ENCODE measurements around the gene ZNF57. TPM values are rescaled to one million over a fixed set of nuclear protein-coding genes. Genes with fewer than 3 reads are reported as not detected.
A peak's percentile ranks its signal among the peaks of the same experiment; 100 is the strongest.
"Not testable (repeated sequence)": the region's sequence is repeated elsewhere in the genome, so short reads cannot be mapped to it uniquely, and the experiment has no call there.

The ZNF57 gene
- total and polyA plus RNA-seq, 3 experiments from 2014 or later = 3.2 to 4.4 (median 4.4) TPM

DNA sequence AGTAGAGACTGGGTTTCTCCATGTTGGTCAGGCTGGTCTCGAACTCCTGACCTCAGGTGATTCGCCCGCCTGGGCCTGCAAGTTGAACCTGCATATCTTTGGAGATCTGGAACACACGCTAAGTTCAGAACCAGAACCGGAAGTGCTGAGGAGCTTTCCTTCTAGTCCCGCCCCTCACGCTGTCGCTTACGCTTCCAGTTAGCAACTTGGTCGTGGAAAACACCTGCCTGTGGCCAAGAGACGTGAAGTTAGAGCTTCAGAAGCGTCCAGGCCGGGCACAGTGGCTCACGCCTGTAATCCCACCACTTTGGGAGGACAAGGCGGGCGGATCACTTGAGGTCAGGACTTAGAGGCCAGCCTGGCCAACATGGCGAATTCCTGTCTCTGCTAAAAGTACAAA is 15.0 kb upstream of the ZNF57 start:
- no peak overlapping the region for H3K4me3 ChIP-seq (ENCODE audit: low read length)
- no peak for DNase-seq
- H3K9me3 Mint-ChIP-seq = no peaks in the 10 kb centered on the region
- peaks cover 0 to 9% (median 3%) of the 10 kb centered on the region in 3 donors for H3K4me1 Mint-ChIP-seq
- H3K36me3 ChIP-seq (ENCODE audit: insufficient read depth, low read length) = no peaks in the 10 kb centered on the region
- no peak overlapping the region for H3K27ac Mint-ChIP-seq
- no peak overlapping the region for H3K27ac ChIP-seq (ENCODE audit: low read depth, low read length)
- H3K4me3 Mint-ChIP-seq = no peak overlapping the region
- no peaks in the 10 kb centered on the region for H3K9me3 ChIP-seq (ENCODE audit: low read length)
- H3K27me3 Mint-ChIP-seq = peaks cover 3 to 4% of the 10 kb centered on the region in 2 donors
- H3K36me3 Mint-ChIP-seq = no peaks in the 10 kb centered on the region
- no peaks in the 10 kb centered on the region for H3K27me3 ChIP-seq (ENCODE audit: insufficient read depth, low read length, poor library complexity, severe bottlenecking)
- ChIA-PET CTCF (interaction anchor here (0.9 kb wide), 1 partner anchor 237 kb away, joined by 3 read pairs; no protein-coding TSS in a partner anchor), POLR2A (no interaction called here)
- H3K4me1 ChIP-seq (ENCODE audit: insufficient read depth, low read length) = no peaks in the 10 kb centered on the region

DNA sequence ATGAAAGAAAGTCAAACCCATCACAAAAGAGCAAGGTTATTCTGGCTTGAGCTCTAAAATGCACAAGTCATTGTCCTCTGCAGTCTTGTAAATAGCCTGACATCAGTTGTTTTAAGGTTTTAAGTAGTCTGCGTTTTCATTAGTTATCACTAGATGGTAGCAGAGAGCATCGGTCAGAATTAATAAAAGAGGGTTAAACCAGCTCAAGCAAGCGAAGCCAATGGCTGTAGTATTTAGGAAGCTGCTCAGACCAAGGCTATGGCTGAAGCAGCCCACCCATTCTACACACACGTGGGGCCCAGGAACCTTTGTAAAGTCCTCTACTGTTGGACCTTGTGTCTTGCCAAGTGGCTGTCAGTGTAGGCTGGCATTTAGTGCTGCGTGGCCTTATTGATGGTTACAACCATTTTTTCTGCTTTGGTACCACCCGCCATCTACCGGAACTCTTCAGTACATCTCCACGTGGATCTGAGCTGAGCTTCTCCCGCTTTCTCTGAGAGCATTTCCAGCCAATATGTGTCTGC is 13.3 kb upstream of the ZNF57 start:
- ChIA-PET CTCF (interaction anchor here (0.7 to 1.2 kb wide), 8 partner anchors 11 to 277 kb away, joined by 3 to 4 read pairs (median 4); partner anchors contain the start of gene ZNF57), POLR2A (no interaction called here)
- no peaks in the 10 kb centered on the region for H3K9me3 Mint-ChIP-seq
- no peaks in the 10 kb centered on the region for H3K36me3 Mint-ChIP-seq
- H3K27ac Mint-ChIP-seq = peak overlapping the region in 2 of 8 donors; percentile 4 to 40
- no peaks in the 10 kb centered on the region for H3K9me3 ChIP-seq (ENCODE audit: low read length)
- no peak overlapping the region for H3K4me3 Mint-ChIP-seq
- no peak overlapping the region for H3K4me3 ChIP-seq (ENCODE audit: low read length)
- no peaks in the 10 kb centered on the region for H3K4me1 ChIP-seq (ENCODE audit: insufficient read depth, low read length)
- H3K4me1 Mint-ChIP-seq = peaks cover 0 to 9% (median 3%) of the 10 kb centered on the region in 3 donors
- peak in 2 of 5 donors; percentile 8 to 16 for DNase-seq
- H3K27me3 ChIP-seq (ENCODE audit: insufficient read depth, low read length, poor library complexity, severe bottlenecking) = no peaks in the 10 kb centered on the region
- no peak overlapping the region for H3K27ac ChIP-seq (ENCODE audit: low read depth, low read length)
- H3K27me3 Mint-ChIP-seq = peaks cover 3 to 7% of the 10 kb centered on the region in 2 donors
- no peaks in the 10 kb centered on the region for H3K36me3 ChIP-seq (ENCODE audit: insufficient read depth, low read length)

DNA sequence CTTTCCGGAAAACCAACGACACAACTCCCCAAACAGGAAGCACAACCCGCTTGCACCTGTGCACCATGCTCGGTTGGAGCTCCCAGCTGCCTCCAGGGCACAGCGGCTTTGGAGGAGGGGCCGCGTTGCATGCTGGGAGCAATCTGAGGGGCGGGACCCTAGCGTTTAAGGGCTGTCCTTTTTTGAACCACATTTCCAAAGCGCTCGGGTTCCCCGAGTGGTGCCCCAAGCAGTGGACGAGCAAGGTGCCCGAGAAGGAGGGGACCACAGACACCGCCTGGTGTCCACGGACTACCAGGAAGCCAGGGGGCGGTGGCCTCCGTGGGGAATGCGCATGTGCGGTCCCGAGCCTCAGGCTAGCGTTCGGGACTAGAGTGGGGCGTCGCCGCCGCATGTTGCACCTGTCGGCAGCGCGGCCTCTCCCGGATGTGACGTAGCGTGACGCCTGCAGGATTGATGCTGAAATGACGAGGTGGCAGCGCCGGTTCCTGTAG is 11.9 kb upstream of the ZNF57 start:
- no peaks in the 10 kb centered on the region for H3K36me3 ChIP-seq (ENCODE audit: insufficient read depth, low read length)
- no peaks in the 10 kb centered on the region for H3K9me3 ChIP-seq (ENCODE audit: low read length)
- Mint-ChIP-seq H3K4me1 (peaks cover 0 to 9% (median 3%) of the 10 kb centered on the region in 3 donors), H3K4me3 (peak overlapping the region in 4 of 7 donors; percentile 28 to 58 (median 40)), H3K27ac (peak overlapping the region in 2 of 8 donors; percentile 47 to 89), H3K27me3 (peaks cover under 1 to 7% of the 10 kb centered on the region in 2 donors), H3K36me3 (no peaks in the 10 kb centered on the region), H3K9me3 (no peaks in the 10 kb centered on the region)
- H3K4me3 ChIP-seq (ENCODE audit: low read length) = no peak overlapping the region
- CTCF ChIA-PET = interaction anchor here (0.8 to 1.2 kb wide), 2 partner anchors 9 to 215 kb away, joined by 3 to 4 read pairs; no protein-coding TSS in a partner anchor
- POLR2A ChIA-PET = interaction anchor here (0.6 kb wide), 2 partner anchors 32 to 70 kb away, joined by 3 to 4 read pairs; no protein-coding TSS in a partner anchor
- no peak overlapping the region for H3K27ac ChIP-seq (ENCODE audit: low read depth, low read length)
- no peaks in the 10 kb centered on the region for H3K27me3 ChIP-seq (ENCODE audit: insufficient read depth, low read length, poor library complexity, severe bottlenecking)
- no peaks in the 10 kb centered on the region for H3K4me1 ChIP-seq (ENCODE audit: insufficient read depth, low read length)
- DNase-seq = peak; percentile 48 to 69 (median 57)

DNA sequence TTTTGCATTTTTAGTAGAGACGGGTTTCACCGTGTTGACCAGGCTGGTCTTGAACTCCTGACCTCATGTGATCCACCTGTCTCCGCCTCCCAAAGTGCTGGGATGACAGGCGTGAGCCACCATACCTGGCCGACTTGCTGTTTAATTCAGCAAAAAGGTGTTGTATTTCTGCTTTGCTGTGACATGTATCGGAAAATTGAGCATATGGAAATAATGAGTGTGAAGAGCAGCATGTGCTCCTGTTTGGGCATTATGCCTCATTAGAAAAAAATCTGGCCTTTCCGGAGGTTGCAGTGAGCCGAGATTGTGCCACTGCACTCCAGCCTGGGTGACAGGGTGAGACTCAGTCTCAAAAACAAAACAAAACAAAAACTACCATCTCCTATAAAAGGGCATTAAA is 10.2 kb upstream of the ZNF57 start:
- H3K27ac Mint-ChIP-seq; POLR2A ChIA-PET; CTCF ChIA-PET; H3K9me3 ChIP-seq (ENCODE audit: low read length); H3K36me3 Mint-ChIP-seq; H3K27me3 Mint-ChIP-seq; DNase-seq; H3K27me3 ChIP-seq (ENCODE audit: insufficient read depth, low read length, poor library complexity, severe bottlenecking); H3K9me3 Mint-ChIP-seq; H3K27ac ChIP-seq (ENCODE audit: low read depth, low read length); H3K4me3 Mint-ChIP-seq; H3K4me3 ChIP-seq (ENCODE audit: low read length); H3K4me1 Mint-ChIP-seq; H3K4me1 ChIP-seq (ENCODE audit: insufficient read depth, low read length); H3K36me3 ChIP-seq (ENCODE audit: insufficient read depth, low read length): not testable (repeated sequence)

DNA sequence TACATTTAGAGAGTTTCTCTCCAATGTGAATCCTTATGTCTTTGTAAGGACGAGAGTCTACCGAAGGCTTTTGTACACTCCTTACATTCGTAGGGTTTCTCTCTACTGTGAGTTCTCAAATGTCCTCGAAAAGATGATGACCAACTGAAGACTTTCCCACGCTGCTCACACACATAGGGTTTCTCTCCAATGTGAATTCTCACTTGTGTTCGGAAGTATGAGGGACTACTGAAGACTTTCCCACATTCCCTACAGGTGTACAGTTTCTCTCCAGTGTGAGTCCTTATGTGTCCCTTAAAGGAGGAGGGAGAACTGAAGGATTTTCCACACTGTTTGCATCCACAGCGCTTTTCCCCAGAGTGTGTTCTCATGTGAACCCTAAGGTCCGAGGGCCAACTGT is 4.0 kb upstream of the ZNF57 start:
- H3K4me3 Mint-ChIP-seq = peak overlapping the region in 1 of 7 donors; percentile 64
- no peak overlapping the region for H3K27ac Mint-ChIP-seq

DNA sequence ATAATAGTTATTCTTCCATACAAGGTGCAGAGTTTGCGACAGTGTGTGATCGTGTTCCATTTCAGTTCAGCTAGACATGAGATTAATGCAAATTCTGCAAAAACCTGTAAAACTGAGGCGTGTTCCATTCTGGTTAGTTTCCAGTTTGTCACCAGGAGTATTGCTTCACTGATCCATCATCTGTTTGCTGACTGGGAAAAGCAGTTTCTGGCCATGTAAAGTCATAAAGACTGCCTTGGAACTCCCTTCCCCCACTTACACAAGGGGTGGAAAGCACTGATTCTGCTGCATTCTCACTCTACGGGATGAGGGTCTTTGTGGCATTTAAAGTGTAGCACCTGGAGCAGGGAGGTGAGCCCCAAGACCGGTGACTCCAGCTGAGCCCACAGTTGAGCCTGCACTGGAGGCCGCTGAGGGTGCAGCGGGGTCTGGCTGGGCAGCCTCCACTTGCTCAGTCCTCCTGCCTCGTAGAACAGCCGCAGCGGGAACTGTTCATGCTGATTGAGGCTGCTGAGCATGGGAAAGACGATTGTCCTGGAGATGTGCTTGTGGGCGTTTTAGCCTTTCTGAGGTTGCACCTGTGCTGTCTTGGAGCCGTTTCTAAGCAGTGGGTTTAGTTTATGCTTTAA is 2.0 kb downstream of the ZNF57 start:
- peaks cover 0 to 1% of the 10 kb centered on the region in 2 donors for H3K27me3 Mint-ChIP-seq
- peaks cover 0 to 1% (median 0%) of the 10 kb centered on the region in 5 donors for H3K9me3 Mint-ChIP-seq
- POLR2A ChIA-PET = no interaction called here
- Histone ChIP-seq H3K4me3 (ENCODE audit: low read length) (no peak overlapping the region), H3K9me3 (ENCODE audit: low read length) (no peaks in the 10 kb centered on the region), H3K27me3 (ENCODE audit: insufficient read depth, low read length, poor library complexity, severe bottlenecking) (no peaks in the 10 kb centered on the region), H3K4me1 (ENCODE audit: insufficient read depth, low read length) (peaks cover 8% of the 10 kb centered on the region), H3K36me3 (ENCODE audit: insufficient read depth, low read length) (no peaks in the 10 kb centered on the region), H3K27ac (ENCODE audit: low read depth, low read length) (no peak overlapping the region)
- H3K27ac Mint-ChIP-seq = peak overlapping the region in 1 of 8 donors; percentile 27
- no peak for DNase-seq
- peaks cover 15 to 33% (median 31%) of the 10 kb centered on the region in 3 donors for H3K4me1 Mint-ChIP-seq
- peak overlapping the region in 4 of 7 donors; percentile 87 to 97 (median 94) for H3K4me3 Mint-ChIP-seq
- H3K36me3 Mint-ChIP-seq = peaks cover 0 to 6% (median 4%) of the 10 kb centered on the region in 3 donors
- CTCF ChIA-PET = no interaction called here

More for the DNA sequence above, 4.0 kb upstream of the ZNF57 start:
- ChIA-PET POLR2A (no interaction called here), CTCF (no interaction called here)
- H3K4me3 ChIP-seq (ENCODE audit: low read length) = no peak overlapping the region
- Mint-ChIP-seq H3K9me3 (peaks cover 0 to 8% (median 6%) of the 10 kb centered on the region in 5 donors), H3K36me3 (peaks cover 0 to 4% (median 0%) of the 10 kb centered on the region in 3 donors), H3K27me3 (peaks cover 3% of the 10 kb centered on the region in 2 donors), H3K4me1 (peaks cover 8 to 14% (median 13%) of the 10 kb centered on the region in 3 donors)
- H3K36me3 ChIP-seq (ENCODE audit: insufficient read depth, low read length) = no peaks in the 10 kb centered on the region
- peaks cover 6% of the 10 kb centered on the region for H3K9me3 ChIP-seq (ENCODE audit: low read length)
- H3K4me1 ChIP-seq (ENCODE audit: insufficient read depth, low read length) = peaks cover 1% of the 10 kb centered on the region
- DNase-seq = no peak
- no peak overlapping the region for H3K27ac ChIP-seq (ENCODE audit: low read depth, low read length)
- H3K27me3 ChIP-seq (ENCODE audit: insufficient read depth, low read length, poor library complexity, severe bottlenecking) = no peaks in the 10 kb centered on the region

DNA sequence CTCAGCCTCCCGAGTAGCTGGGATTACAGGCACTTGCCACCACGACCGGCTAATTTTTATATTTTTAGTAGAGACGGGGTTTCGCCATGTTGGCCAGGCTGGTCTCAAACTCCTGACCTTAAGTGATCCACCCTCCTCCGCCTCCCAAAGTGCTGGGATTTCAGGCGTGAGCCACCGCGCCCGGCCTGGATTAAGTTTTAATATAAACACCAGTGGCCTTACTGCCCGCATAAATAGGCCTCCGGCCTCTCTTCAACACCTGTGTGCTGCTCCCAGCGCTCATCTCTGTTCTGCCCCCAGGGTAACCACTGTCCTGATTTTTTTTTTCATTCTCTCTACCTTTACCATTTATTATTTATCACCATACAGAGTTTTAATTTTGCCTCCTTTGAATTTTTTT is 2.6 kb downstream of the ZNF57 start:
- Mint-ChIP-seq H3K27ac (peak overlapping the region in 2 of 8 donors; percentile 27 to 54), H3K4me1 (peaks cover 15 to 33% (median 31%) of the 10 kb centered on the region in 3 donors), H3K4me3 (peak overlapping the region in 2 of 7 donors; percentile 40 to 75)
- not testable (repeated sequence) for H3K4me3 ChIP-seq (ENCODE audit: low read length); H3K36me3 ChIP-seq (ENCODE audit: insufficient read depth, low read length); H3K4me1 ChIP-seq (ENCODE audit: insufficient read depth, low read length); H3K27me3 Mint-ChIP-seq; H3K36me3 Mint-ChIP-seq; H3K27me3 ChIP-seq (ENCODE audit: insufficient read depth, low read length, poor library complexity, severe bottlenecking); H3K9me3 Mint-ChIP-seq; DNase-seq; H3K27ac ChIP-seq (ENCODE audit: low read depth, low read length); H3K9me3 ChIP-seq (ENCODE audit: low read length)
- ChIA-PET CTCF (interaction anchor here (1.2 kb wide), 1 partner anchor 255 kb away, joined by 3 read pairs; no protein-coding TSS in a partner anchor), POLR2A (interaction anchor here (0.6 kb wide), 1 partner anchor 527 kb away, joined by 5 read pairs; no protein-coding TSS in a partner anchor)

DNA sequence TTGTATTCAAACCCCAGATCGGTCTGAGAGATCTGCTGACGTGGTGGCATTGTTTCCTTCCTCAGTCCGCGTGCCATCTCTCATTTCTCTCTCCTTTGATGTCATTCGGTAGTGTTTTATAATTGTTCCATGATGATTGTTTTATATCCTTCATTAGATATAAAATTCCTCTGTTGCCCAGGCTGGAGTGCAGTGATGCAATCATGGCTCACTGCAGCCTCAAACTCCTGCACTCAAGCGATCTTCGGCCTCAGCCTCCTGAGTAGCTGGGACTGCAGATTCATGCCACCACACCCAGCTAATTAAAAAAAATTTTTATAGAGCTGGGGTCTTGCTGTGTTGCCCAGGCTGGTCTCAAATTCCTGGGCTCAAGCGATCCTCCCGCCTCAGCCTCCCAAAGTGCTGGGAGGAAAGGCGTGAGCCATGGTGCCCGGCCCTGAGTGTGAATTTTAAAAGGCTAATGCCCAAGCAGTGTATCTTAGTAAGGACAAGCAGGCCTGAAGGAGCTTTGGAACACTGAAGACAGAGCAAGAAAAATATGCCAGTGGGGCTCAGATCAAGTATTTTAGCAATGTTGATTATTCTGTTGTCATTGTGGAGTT is 5.3 kb downstream of the ZNF57 start:
- no peak for DNase-seq
- Mint-ChIP-seq H3K4me3 (no peak overlapping the region), H3K27ac (no peak overlapping the region), H3K36me3 (peaks cover 0 to 4% (median 2%) of the 10 kb centered on the region in 3 donors), H3K4me1 (peaks cover 15 to 37% (median 32%) of the 10 kb centered on the region in 3 donors), H3K27me3 (no peaks in the 10 kb centered on the region), H3K9me3 (no peaks in the 10 kb centered on the region)
- H3K27me3 ChIP-seq (ENCODE audit: insufficient read depth, low read length, poor library complexity, severe bottlenecking) = no peaks in the 10 kb centered on the region
- ChIA-PET CTCF (no interaction called here), POLR2A (no interaction called here)
- peaks cover 8% of the 10 kb centered on the region for H3K4me1 ChIP-seq (ENCODE audit: insufficient read depth, low read length)
- no peak overlapping the region for H3K4me3 ChIP-seq (ENCODE audit: low read length)
- H3K27ac ChIP-seq (ENCODE audit: low read depth, low read length) = no peak overlapping the region
- H3K36me3 ChIP-seq (ENCODE audit: insufficient read depth, low read length) = no peaks in the 10 kb centered on the region
- no peaks in the 10 kb centered on the region for H3K9me3 ChIP-seq (ENCODE audit: low read length)
